CD4-positive, CD25-positive, alpha-beta regulatory T cell (primary cell): ENCODE measurements around the gene CHRFAM7A. TPM values are rescaled to one million over a fixed set of nuclear protein-coding genes. Genes with fewer than 3 reads are reported as not detected.
"Not testable (repeated sequence)": the region's sequence is repeated elsewhere in the genome, so short reads cannot be mapped to it uniquely, and the experiment has no call there.

Source experiments
- ATAC-seq, 2 donors: fragments of 150-1000 bp; cut with Tn5 transposase; one replicate each; pipeline ENCODE4 v1.10.0; 2021; ENCODE audit warnings: low read depth in 2 of 2, moderate number of reproducible peaks in 2 of 2, moderate library complexity in 1 of 2
- DNase-seq, 3 donors: peaks; one replicate each; pipeline versions ENCODE4 v3.0.0 to v3.0.0-alpha.2; 2012 to 2022; ENCODE audit warnings: mixed read lengths in 1 of 3
- H3K27ac ChIP-seq: one replicate; pipeline ENCODE4 v1.7.0; 2013; ENCODE audit warnings: mild to moderate bottlenecking, low read length; ENCODE audit not compliant: insufficient read depth, poor library complexity, severe bottlenecking
- H3K27me3 ChIP-seq: one replicate; pipeline ENCODE4 v1.7.0; 2013; ENCODE audit warnings: low read length; ENCODE audit not compliant: control insufficient read depth, insufficient read depth
- H3K36me3 ChIP-seq: one replicate; pipeline ENCODE4 v1.7.0; 2013; ENCODE audit warnings: mild to moderate bottlenecking, low read length, moderate library complexity; ENCODE audit not compliant: control insufficient read depth, insufficient read depth
- H3K4me1 ChIP-seq: 2 replicates; pipeline ENCODE4 v1.7.0; 2013; ENCODE audit warnings: mild to moderate bottlenecking, low read length; ENCODE audit not compliant: insufficient read depth, control insufficient read depth, poor library complexity, severe bottlenecking
- H3K4me3 ChIP-seq: one replicate; pipeline ENCODE4 v1.7.0; 2013; ENCODE audit warnings: low read depth, mild to moderate bottlenecking, low read length, moderate library complexity
- H3K9me3 ChIP-seq, 2 experiments: 1 replicate in 1 of 2; 2 replicates in 1 of 2; pipeline ENCODE4 v1.7.0; 2013; ENCODE audit warnings: low read length in 2 of 2, mild to moderate bottlenecking in 1 of 2, moderate library complexity in 1 of 2; ENCODE audit not compliant: control insufficient read depth in 2 of 2
- H3K27ac Mint-ChIP-seq, 3 donors: one replicate each; pipeline ENCODE4 v1.8.0; 2020 to 2022; ENCODE audit warnings: mild to moderate bottlenecking in 3 of 3, mixed read lengths in 3 of 3, moderate library complexity in 2 of 3
- H3K27me3 Mint-ChIP-seq: one replicate; pipeline ENCODE4 v1.8.0; 2022; ENCODE audit warnings: mild to moderate bottlenecking, mixed read lengths
- H3K36me3 Mint-ChIP-seq: one replicate; pipeline ENCODE4 v1.8.0; 2020; ENCODE audit warnings: mixed read lengths
- H3K4me1 Mint-ChIP-seq, 4 donors: one replicate each; pipeline ENCODE4 v1.8.0; 2020 to 2022; ENCODE audit warnings: mixed read lengths in 4 of 4, mild to moderate bottlenecking in 1 of 4
- H3K4me3 Mint-ChIP-seq, 4 donors: one replicate each; pipeline ENCODE4 v1.8.0; 2020 to 2022; ENCODE audit warnings: mild to moderate bottlenecking in 4 of 4, mixed read lengths in 4 of 4, moderate library complexity in 3 of 4
- H3K9me3 Mint-ChIP-seq, 7 donors: one replicate each; pipeline ENCODE4 v1.8.0; 2020 to 2022; ENCODE audit warnings: mixed read lengths in 7 of 7, mild to moderate bottlenecking in 3 of 7, moderate library complexity in 2 of 7
- polyA plus RNA-seq, 4 donors: library from polyadenylated mRNA; unstranded; fragments of 300-500 nt; fragmentation: Illumina TruSeq; gene quantifications; one replicate each; pipeline ENCODE4 v1.2.3, GENCODE V29; 2021
- total RNA-seq: library from RNA; stranded (reverse); gene quantifications from one replicate; pipeline ENCODE4 v1.2.3, GENCODE V29; 2022

CHRFAM7A gene
- total and polyA plus RNA-seq, 5 donors from 2014 or later: 0.16 to 3.4 (median 0.54) TPM

- H3K4me3 Mint-ChIP-seq, H3K27me3 ChIP-seq, H3K27me3 Mint-ChIP-seq, H3K27ac ChIP-seq, H3K36me3 Mint-ChIP-seq, H3K36me3 ChIP-seq, H3K9me3 ChIP-seq, DNase-seq, H3K4me1 ChIP-seq, H3K27ac Mint-ChIP-seq, H3K4me3 ChIP-seq, ATAC-seq, H3K4me1 Mint-ChIP-seq, H3K9me3 Mint-ChIP-seq: not testable (repeated sequence)
These were observed 6.9 kb downstream of the CHRFAM7A start for GRCh38 chr15:30386318-30386887.

- not testable (repeated sequence) for H3K27me3 ChIP-seq
These were observed 16.3 kb downstream of the CHRFAM7A start for GRCh38 chr15:30377082-30377413.

GRCh38 chr15:30376375-30377081 is 16.8 kb downstream of the CHRFAM7A start:
- not testable (repeated sequence) for H3K27me3 ChIP-seq, H3K4me3 ChIP-seq, H3K9me3 ChIP-seq, H3K27ac ChIP-seq, H3K4me1 Mint-ChIP-seq, ATAC-seq, H3K36me3 ChIP-seq, H3K4me1 ChIP-seq, H3K27me3 Mint-ChIP-seq, H3K9me3 Mint-ChIP-seq, DNase-seq, H3K4me3 Mint-ChIP-seq, H3K27ac Mint-ChIP-seq, H3K36me3 Mint-ChIP-seq

More at GRCh38 chr15:30377082-30377413, 16.3 kb downstream of the CHRFAM7A start:
- H3K36me3 Mint-ChIP-seq, DNase-seq, H3K4me1 Mint-ChIP-seq, H3K4me3 ChIP-seq, H3K27ac ChIP-seq, ATAC-seq, H3K27me3 Mint-ChIP-seq, H3K27ac Mint-ChIP-seq, H3K36me3 ChIP-seq, H3K9me3 Mint-ChIP-seq, H3K4me3 Mint-ChIP-seq, H3K4me1 ChIP-seq, H3K9me3 ChIP-seq: not testable (repeated sequence)

GRCh38 chr15:30375872-30376271 is 17.5 kb downstream of the CHRFAM7A start:
- not testable (repeated sequence) for H3K27me3 Mint-ChIP-seq, ATAC-seq, H3K27ac Mint-ChIP-seq

GRCh38 chr15:30374862-30375261 is 18.5 kb downstream of the CHRFAM7A start:
- H3K4me3 ChIP-seq, H3K9me3 ChIP-seq, H3K36me3 ChIP-seq, H3K4me1 Mint-ChIP-seq, H3K4me1 ChIP-seq, ATAC-seq, H3K9me3 Mint-ChIP-seq, H3K36me3 Mint-ChIP-seq, H3K27ac ChIP-seq, H3K4me3 Mint-ChIP-seq, H3K27ac Mint-ChIP-seq, H3K27me3 Mint-ChIP-seq, H3K27me3 ChIP-seq, DNase-seq: not testable (repeated sequence)

More at GRCh38 chr15:30375872-30376271, 17.5 kb downstream of the CHRFAM7A start:
- not testable (repeated sequence) for H3K4me1 Mint-ChIP-seq, H3K9me3 Mint-ChIP-seq, H3K4me3 Mint-ChIP-seq, H3K4me1 ChIP-seq, H3K27ac ChIP-seq, H3K36me3 ChIP-seq, H3K27me3 ChIP-seq, H3K4me3 ChIP-seq, DNase-seq, H3K36me3 Mint-ChIP-seq, H3K9me3 ChIP-seq

- H3K4me1 ChIP-seq, H3K27ac ChIP-seq, H3K36me3 ChIP-seq, H3K4me3 Mint-ChIP-seq, H3K4me3 ChIP-seq, H3K27ac Mint-ChIP-seq, H3K36me3 Mint-ChIP-seq, ATAC-seq, H3K4me1 Mint-ChIP-seq, DNase-seq, H3K9me3 ChIP-seq, H3K27me3 ChIP-seq, H3K27me3 Mint-ChIP-seq, H3K9me3 Mint-ChIP-seq: not testable (repeated sequence)
These were observed 25.1 kb downstream of the CHRFAM7A start for GRCh38 chr15:30368271-30368670.

- not testable (repeated sequence) for H3K4me3 ChIP-seq, H3K4me1 ChIP-seq, H3K27ac ChIP-seq, H3K9me3 Mint-ChIP-seq, H3K36me3 Mint-ChIP-seq, H3K27ac Mint-ChIP-seq, H3K27me3 ChIP-seq, H3K36me3 ChIP-seq, ATAC-seq, H3K9me3 ChIP-seq, H3K4me1 Mint-ChIP-seq, H3K27me3 Mint-ChIP-seq, DNase-seq, H3K4me3 Mint-ChIP-seq
These were observed 26.1 kb downstream of the CHRFAM7A start for GRCh38 chr15:30367246-30367645.

GRCh38 chr15:30361404-30361803 is 31.9 kb downstream of the CHRFAM7A start:
- H3K36me3 ChIP-seq, H3K36me3 Mint-ChIP-seq, H3K27me3 ChIP-seq, H3K27me3 Mint-ChIP-seq, H3K4me3 ChIP-seq, H3K27ac Mint-ChIP-seq, H3K27ac ChIP-seq, H3K4me1 ChIP-seq, H3K4me3 Mint-ChIP-seq, DNase-seq, H3K9me3 Mint-ChIP-seq, H3K4me1 Mint-ChIP-seq, H3K9me3 ChIP-seq: not testable (repeated sequence)
- peak in 1 of 2 donors; percentile 53 for ATAC-seq
